GM12801 (cell line): ENCODE measurements around the gene FAM184B.

Experiments
- CTCF ChIP-seq: IDR thresholded peaks from one replicate; pipeline ENCODE4 v1.5.1; 2011; ENCODE audit warnings: control low read depth; ENCODE audit not compliant: insufficient read length; ENCODE audit errors: extremely low read depth

The FAM184B gene

GRCh38 chr4:17694552-17694951 lies 86.9 kb downstream of the FAM184B start:
- TF ChIP-seq CTCF, result no peak

GRCh38 chr4:17690898-17691297 lies 90.5 kb downstream of the FAM184B start:
- TF ChIP-seq CTCF, result no peak

- no peak for TF ChIP-seq CTCF
These were observed 91.3 kb downstream of the FAM184B start for GRCh38 chr4:17690135-17690534.

- TF ChIP-seq CTCF, result no peak
These were observed 93.4 kb downstream of the FAM184B start for GRCh38 chr4:17688011-17688441.

- TF ChIP-seq CTCF, result no peak
These were observed 94.1 kb downstream of the FAM184B start for GRCh38 chr4:17687237-17687857.

- no peak for TF ChIP-seq CTCF
These were observed 99.2 kb downstream of the FAM184B start for GRCh38 chr4:17682222-17682566.

- no peak for TF ChIP-seq CTCF
These were observed 99.9 kb downstream of the FAM184B start for GRCh38 chr4:17681281-17682221.
